SK-N-SH (cell line): ENCODE measurements around the gene TDRD1. TPM values are rescaled to one million over a fixed set of nuclear protein-coding genes. Genes with fewer than 3 reads are reported as not detected.

Experiments used
- CTCF ChIA-PET: fragments of 300-600, 350-600 bp; formaldehyde crosslinking; extraction: SDS; loops from one replicate; lab custom pipeline; 2021; lab: Yijun Ruan, JAX
- POLR2A ChIA-PET: fragments of 350-600 bp; sonication (Branson Sonifier 250); formaldehyde crosslinking; extraction: SDS; loops from one replicate; lab custom pipeline; 2020; ENCODE audit warnings: antibody characterized with exemption, inconsistent platforms; lab: Yijun Ruan, JAX
- DNase-seq: peaks from one replicate; pipeline ENCODE4 v3.0.0; 2012
- H2AFZ ChIP-seq: fragments of 200-600 bp; sonication (generic); 2 replicates; pipeline ENCODE4 v1.8.1; 2016; ENCODE audit warnings: antibody characterized with exemption, mild to moderate bottlenecking, low read depth
- H3F3A ChIP-seq: fragments of 200-600 bp; sonication (generic); replicated peaks from 2 replicates; pipeline ENCODE3; 2016; ENCODE audit warnings: antibody characterized with exemption, mild to moderate bottlenecking; ENCODE audit not compliant: insufficient read depth
- H3K27ac ChIP-seq, 2 experiments: fragments of 200-500 bp in 1 of 2; fragments of 200-600 bp in 1 of 2; sonication (Bioruptor generic) in 1 of 2; sonication (generic), shearing (Covaris generic) in 1 of 2; 2 replicates each; pipeline versions ENCODE4 v1.5.1 to v1.6.1; 2014 to 2016; ENCODE audit warnings: low read depth in 2 of 2, inconsistent platforms in 1 of 2, low read length in 1 of 2, mild to moderate bottlenecking in 1 of 2, mixed read lengths in 1 of 2
- H3K27me3 ChIP-seq: fragments of 200-600 bp; sonication (generic), shearing (Covaris generic); 2 replicates; pipeline ENCODE4 v1.6.1; 2016; ENCODE audit warnings: mixed run types; ENCODE audit not compliant: insufficient read depth
- H3K36me3 ChIP-seq, 2 experiments: fragments of 200-500 bp in 1 of 2; fragments of 200-600 bp in 1 of 2; sonication (Bioruptor generic) in 1 of 2; sonication (generic) in 1 of 2; replicated peaks in 1 of 2; 2 replicates each; pipeline versions ENCODE3 to v1.5.1; 2014 to 2016; ENCODE audit warnings: low read length in 1 of 2, mild to moderate bottlenecking in 1 of 2; ENCODE audit not compliant: insufficient read depth in 2 of 2, control insufficient read depth in 1 of 2
- H3K4me1 ChIP-seq, 2 experiments: fragments of 200-500 bp in 1 of 2; fragments of 200-600 bp in 1 of 2; sonication (Bioruptor generic) in 1 of 2; sonication (generic), shearing (Covaris generic) in 1 of 2; 2 replicates each; pipeline versions ENCODE4 v1.5.1 to v1.6.1; 2014 to 2016; ENCODE audit warnings: low read depth in 1 of 2, low read length in 1 of 2, mixed run types in 1 of 2; ENCODE audit not compliant: insufficient read depth in 2 of 2, control insufficient read depth in 1 of 2
- H3K4me2 ChIP-seq: fragments of 200-600 bp; sonication (generic), shearing (Covaris generic); 2 replicates; pipeline ENCODE4 v1.6.1; 2017; ENCODE audit warnings: mixed run types
- H3K4me3 ChIP-seq, 2 experiments: fragments of 200-500 bp in 1 of 2; fragments of 200-600 bp in 1 of 2; sonication (Bioruptor generic) in 1 of 2; sonication (generic), shearing (Covaris generic) in 1 of 2; 2 replicates each; pipeline versions ENCODE4 v1.5.1 to v1.8.1; 2014 to 2016; ENCODE audit warnings: low read depth in 2 of 2, inconsistent platforms in 1 of 2, low read length in 1 of 2, mild to moderate bottlenecking in 1 of 2, mixed read lengths in 1 of 2, moderate library complexity in 1 of 2
- H3K79me2 ChIP-seq: fragments of 200-600 bp; sonication (generic); 2 replicates; pipeline ENCODE4 v1.8.1; 2017; ENCODE audit warnings: mild to moderate bottlenecking; ENCODE audit not compliant: insufficient read depth
- H3K9ac ChIP-seq: fragments of 200-600 bp; sonication (generic); 2 replicates; pipeline ENCODE4 v1.6.1; 2017; ENCODE audit warnings: mixed run types
- H3K9me2 ChIP-seq: fragments of 200-600 bp; sonication (generic); 2 replicates; pipeline ENCODE4 v1.6.1; 2017; ENCODE audit warnings: mixed run types
- H3K9me3 ChIP-seq: fragments of 200-600 bp; sonication (generic); 2 replicates; pipeline ENCODE4 v1.6.1; 2017; ENCODE audit warnings: mixed run types, mild to moderate bottlenecking, moderate library complexity
- H4K20me1 ChIP-seq: fragments of 200-600 bp; sonication (generic); 2 replicates; pipeline ENCODE4 v1.6.1; 2017; ENCODE audit warnings: mild to moderate bottlenecking, mixed run types; ENCODE audit not compliant: insufficient read depth
- ELF1 ChIP-seq: IDR thresholded peaks from 2 replicates; pipeline ENCODE4 v1.4.0; 2012
- FOSL2 ChIP-seq: IDR thresholded peaks from 2 replicates; pipeline ENCODE4 v1.4.0; 2012; ENCODE audit warnings: low read depth, mild to moderate bottlenecking, moderate library complexity, borderline replicate concordance
- FOXJ3 ChIP-seq: sonication (generic); formaldehyde crosslinking; IDR thresholded peaks from 2 replicates; pipeline ENCODE4 v1.5.1; 2020; ENCODE audit warnings: mild to moderate bottlenecking, missing genetic modification reagents
- FOXM1 ChIP-seq: IDR thresholded peaks from 2 replicates; pipeline ENCODE4 v1.4.0; 2012; ENCODE audit warnings: low read depth, mild to moderate bottlenecking
- GABPA ChIP-seq: IDR thresholded peaks from 2 replicates; pipeline ENCODE4 v1.4.0; 2012; ENCODE audit warnings: low read depth, mild to moderate bottlenecking
- GATA2 ChIP-seq: sonication (generic); formaldehyde crosslinking; IDR thresholded peaks from 2 replicates; pipeline ENCODE4 v1.5.0; 2020; ENCODE audit warnings: mild to moderate bottlenecking, missing genetic modification reagents
- RAD21 ChIP-seq: IDR thresholded peaks from 2 replicates; pipeline ENCODE4 v1.6.1; 2012; ENCODE audit warnings: mild to moderate bottlenecking, low read length
- RFX5 ChIP-seq: IDR thresholded peaks from 2 replicates; pipeline ENCODE4 v1.6.1; 2012; ENCODE audit warnings: mild to moderate bottlenecking, improper control_type of control experiment, low read length
- RXRA ChIP-seq: IDR thresholded peaks from 2 replicates; pipeline ENCODE4 v1.4.0; 2012; ENCODE audit warnings: low read depth, mild to moderate bottlenecking, borderline replicate concordance
- SMC3 ChIP-seq: IDR thresholded peaks from 2 replicates; pipeline ENCODE4 v1.6.1; 2012; ENCODE audit warnings: low read depth, low read length, improper control_type of control experiment
- TEAD4 ChIP-seq: IDR thresholded peaks from 2 replicates; pipeline ENCODE4 v1.4.0; 2012; ENCODE audit warnings: mild to moderate bottlenecking, borderline replicate concordance; ENCODE audit not compliant: insufficient read depth
- YY1 ChIP-seq: IDR thresholded peaks from 2 replicates; pipeline ENCODE4 v1.4.0; 2012; ENCODE audit warnings: low read depth, mild to moderate bottlenecking
- WGBS: methylation state at CpG from one replicate; pipeline ENCODE4 v1.1.6; 2017; ENCODE audit warnings: low lambda C conversion rate; 5-methylcytosine and 5-hydroxymethylcytosine counted together
- polyA plus RNA-seq, 3 experiments: library from polyadenylated mRNA; depleted of rRNA; stranded (reverse); fragments of >200 nt; gene quantifications; 2 replicates each; pipeline ENCODE4 v1.2.3, GENCODE V29; 2012
- TF ChIP-seq, protein P1 (sequence below): IDR thresholded peaks from 2 replicates; pipeline ENCODE4 v1.4.0; 2012; ENCODE audit warnings: low read depth
- TF ChIP-seq, protein P2 (sequence below): fragments of 150-350 bp; IDR thresholded peaks from 2 replicates; pipeline ENCODE4 v1.6.1; 2017; ENCODE audit warnings: antibody characterized with exemption, low read length, low read depth, borderline replicate concordance
- TF ChIP-seq, protein P3 (sequence below): fragments of 150-350 bp; IDR thresholded peaks from 2 replicates; pipeline ENCODE4 v1.6.1; 2016; ENCODE audit warnings: mild to moderate bottlenecking, low read depth, low read length
- TF ChIP-seq, protein P4 (sequence below): IDR thresholded peaks from 2 replicates; pipeline ENCODE4 v1.6.1; 2012; ENCODE audit warnings: mild to moderate bottlenecking, low read depth, low read length, moderate library complexity
- TF ChIP-seq, protein P5 (sequence below): IDR thresholded peaks from 2 replicates; pipeline ENCODE4 v1.4.0; 2012; ENCODE audit warnings: low read depth, borderline replicate concordance

TDRD1 gene
- polyA plus RNA-seq, 1 of the 3 experiments (the other 2 are of a cell fraction): not detected

DNA sequence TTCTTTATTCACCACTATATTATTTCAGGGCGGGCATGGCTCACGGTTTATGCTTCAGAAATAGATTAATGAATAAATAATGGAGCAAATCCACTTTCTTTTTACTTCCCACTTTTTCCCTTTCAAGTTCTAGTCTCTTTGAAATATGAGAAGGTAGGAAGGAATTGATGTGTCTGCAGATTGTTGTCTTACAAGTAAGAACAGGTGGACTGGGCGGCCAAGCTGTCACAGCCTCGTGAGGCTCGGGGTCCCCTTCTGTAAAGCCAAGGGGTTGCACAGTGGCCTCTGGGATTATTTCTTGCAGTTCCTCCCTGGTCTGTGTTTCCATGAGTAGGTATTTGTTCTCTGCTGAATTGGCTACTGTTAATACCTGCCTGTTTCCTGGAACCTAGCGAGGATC lies 71.1 kb downstream of the TDRD1 start (continued):
- TF ChIP-seq RXRA (no peak), RFX5 (no peak)

DNA sequence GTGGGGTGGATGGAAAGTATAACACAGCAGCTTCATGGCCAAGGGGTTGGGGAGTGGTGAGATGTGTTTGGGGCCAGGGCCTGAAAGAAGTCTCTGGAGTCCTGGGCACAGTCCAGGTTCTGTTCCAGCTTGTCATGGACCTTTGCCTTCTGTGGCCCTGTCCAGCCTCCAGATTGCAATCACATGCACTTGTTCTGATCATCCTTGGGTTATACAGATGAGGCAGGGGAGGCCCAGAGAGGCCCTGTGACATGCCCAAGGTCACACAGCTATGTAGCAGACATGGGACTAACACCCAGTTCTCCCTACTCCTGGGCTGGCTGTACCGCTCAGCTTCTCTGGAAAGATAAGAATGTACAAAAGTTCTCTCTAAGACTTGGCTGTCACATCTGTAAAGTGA lies 71.6 kb downstream of the TDRD1 start:
- TF ChIP-seq SMC3 (no peak), TEAD4 (no peak), FOSL2 (no peak), YY1 (no peak), FOXJ3 (CRISPR knock-in tag) (no peak), GATA2 (CRISPR knock-in tag) (no peak), GABPA (no peak), FOXM1 (no peak), ELF1 (no peak), RXRA (no peak), RAD21 (no peak)
- TF ChIP-seq, protein P1, sequence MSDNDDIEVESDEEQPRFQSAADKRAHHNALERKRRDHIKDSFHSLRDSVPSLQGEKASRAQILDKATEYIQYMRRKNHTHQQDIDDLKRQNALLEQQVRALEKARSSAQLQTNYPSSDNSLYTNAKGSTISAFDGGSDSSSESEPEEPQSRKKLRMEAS: no peak
- TF ChIP-seq, protein P2, sequence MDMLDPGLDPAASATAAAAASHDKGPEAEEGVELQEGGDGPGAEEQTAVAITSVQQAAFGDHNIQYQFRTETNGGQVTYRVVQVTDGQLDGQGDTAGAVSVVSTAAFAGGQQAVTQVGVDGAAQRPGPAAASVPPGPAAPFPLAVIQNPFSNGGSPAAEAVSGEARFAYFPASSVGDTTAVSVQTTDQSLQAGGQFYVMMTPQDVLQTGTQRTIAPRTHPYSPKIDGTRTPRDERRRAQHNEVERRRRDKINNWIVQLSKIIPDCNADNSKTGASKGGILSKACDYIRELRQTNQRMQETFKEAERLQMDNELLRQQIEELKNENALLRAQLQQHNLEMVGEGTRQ: no peak
- TF ChIP-seq, protein P3, sequence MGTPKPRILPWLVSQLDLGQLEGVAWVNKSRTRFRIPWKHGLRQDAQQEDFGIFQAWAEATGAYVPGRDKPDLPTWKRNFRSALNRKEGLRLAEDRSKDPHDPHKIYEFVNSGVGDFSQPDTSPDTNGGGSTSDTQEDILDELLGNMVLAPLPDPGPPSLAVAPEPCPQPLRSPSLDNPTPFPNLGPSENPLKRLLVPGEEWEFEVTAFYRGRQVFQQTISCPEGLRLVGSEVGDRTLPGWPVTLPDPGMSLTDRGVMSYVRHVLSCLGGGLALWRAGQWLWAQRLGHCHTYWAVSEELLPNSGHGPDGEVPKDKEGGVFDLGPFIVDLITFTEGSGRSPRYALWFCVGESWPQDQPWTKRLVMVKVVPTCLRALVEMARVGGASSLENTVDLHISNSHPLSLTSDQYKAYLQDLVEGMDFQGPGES: no peak
- TF ChIP-seq, protein P4, sequence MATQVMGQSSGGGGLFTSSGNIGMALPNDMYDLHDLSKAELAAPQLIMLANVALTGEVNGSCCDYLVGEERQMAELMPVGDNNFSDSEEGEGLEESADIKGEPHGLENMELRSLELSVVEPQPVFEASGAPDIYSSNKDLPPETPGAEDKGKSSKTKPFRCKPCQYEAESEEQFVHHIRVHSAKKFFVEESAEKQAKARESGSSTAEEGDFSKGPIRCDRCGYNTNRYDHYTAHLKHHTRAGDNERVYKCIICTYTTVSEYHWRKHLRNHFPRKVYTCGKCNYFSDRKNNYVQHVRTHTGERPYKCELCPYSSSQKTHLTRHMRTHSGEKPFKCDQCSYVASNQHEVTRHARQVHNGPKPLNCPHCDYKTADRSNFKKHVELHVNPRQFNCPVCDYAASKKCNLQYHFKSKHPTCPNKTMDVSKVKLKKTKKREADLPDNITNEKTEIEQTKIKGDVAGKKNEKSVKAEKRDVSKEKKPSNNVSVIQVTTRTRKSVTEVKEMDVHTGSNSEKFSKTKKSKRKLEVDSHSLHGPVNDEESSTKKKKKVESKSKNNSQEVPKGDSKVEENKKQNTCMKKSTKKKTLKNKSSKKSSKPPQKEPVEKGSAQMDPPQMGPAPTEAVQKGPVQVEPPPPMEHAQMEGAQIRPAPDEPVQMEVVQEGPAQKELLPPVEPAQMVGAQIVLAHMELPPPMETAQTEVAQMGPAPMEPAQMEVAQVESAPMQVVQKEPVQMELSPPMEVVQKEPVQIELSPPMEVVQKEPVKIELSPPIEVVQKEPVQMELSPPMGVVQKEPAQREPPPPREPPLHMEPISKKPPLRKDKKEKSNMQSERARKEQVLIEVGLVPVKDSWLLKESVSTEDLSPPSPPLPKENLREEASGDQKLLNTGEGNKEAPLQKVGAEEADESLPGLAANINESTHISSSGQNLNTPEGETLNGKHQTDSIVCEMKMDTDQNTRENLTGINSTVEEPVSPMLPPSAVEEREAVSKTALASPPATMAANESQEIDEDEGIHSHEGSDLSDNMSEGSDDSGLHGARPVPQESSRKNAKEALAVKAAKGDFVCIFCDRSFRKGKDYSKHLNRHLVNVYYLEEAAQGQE: no peak
- TF ChIP-seq, protein P5, sequence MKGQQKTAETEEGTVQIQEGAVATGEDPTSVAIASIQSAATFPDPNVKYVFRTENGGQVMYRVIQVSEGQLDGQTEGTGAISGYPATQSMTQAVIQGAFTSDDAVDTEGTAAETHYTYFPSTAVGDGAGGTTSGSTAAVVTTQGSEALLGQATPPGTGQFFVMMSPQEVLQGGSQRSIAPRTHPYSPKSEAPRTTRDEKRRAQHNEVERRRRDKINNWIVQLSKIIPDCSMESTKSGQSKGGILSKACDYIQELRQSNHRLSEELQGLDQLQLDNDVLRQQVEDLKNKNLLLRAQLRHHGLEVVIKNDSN: no peak
- no peak for DNase-seq

More for the DNA sequence above, 71.6 kb downstream of the TDRD1 start:
- Histone ChIP-seq H3K36me3 (no peaks in the 10 kb centered on the region), H3K4me3 (no peak overlapping the region), H3K4me2 (no peak overlapping the region), H3K9me2 (no peaks in the 10 kb centered on the region), H3K27me3 (no peaks in the 10 kb centered on the region), H3K27ac (no peak overlapping the region), H2AFZ (no peak overlapping the region), H4K20me1 (no peaks in the 10 kb centered on the region), H3K9ac (no peak overlapping the region), H3F3A (no peaks in the 10 kb centered on the region), H3K9me3 (no peaks in the 10 kb centered on the region), H3K79me2 (no peaks in the 10 kb centered on the region), H3K4me1 (no peaks in the 10 kb centered on the region)
- CTCF ChIA-PET: interaction anchor here (0.6 kb wide), 1 partner anchor 258 kb away, joined by 3 read pairs; no protein-coding TSS in a partner anchor
- POLR2A ChIA-PET: no interaction called here
- 100% methylated on average over 1 of the region's 1 CpG for WGBS
